GM12875 (cell line): Measurements from ENCODE around the gene PRM3.

Experiments used
- H3K4me3 ChIP-seq: one replicate; pipeline ENCODE4 v1.5.1; 2011; ENCODE audit warnings: low read depth, low read length, control low read depth
- TF ChIP-seq, protein P1 (sequence below): IDR thresholded peaks from 2 replicates; pipeline ENCODE4 v1.5.1; 2011; ENCODE audit warnings: low read depth, mild to moderate bottlenecking, control low read depth, inconsistent platforms, low read length, moderate library complexity, borderline replicate concordance; ENCODE audit not compliant: insufficient read depth

Gene PRM3

DNA sequence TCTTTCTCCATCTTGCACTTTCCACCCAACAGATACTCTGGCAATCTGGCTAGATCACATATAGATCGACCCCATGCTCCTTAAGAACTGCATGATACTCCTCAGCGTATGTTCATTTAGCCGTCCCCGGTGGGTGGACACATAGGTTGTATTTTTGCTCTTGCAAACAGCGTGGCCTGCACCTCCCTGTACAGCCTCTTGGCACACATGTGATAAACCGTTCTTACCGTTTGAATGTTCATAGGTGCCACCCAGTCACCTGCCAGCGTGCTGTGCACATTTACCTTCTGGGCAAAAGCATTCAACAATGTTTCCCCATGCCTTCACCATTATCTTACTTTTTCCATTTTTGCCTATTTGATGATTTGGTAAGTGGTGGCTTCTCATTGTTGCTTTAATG is 10.5 kb downstream of the PRM3 start:
- H3K4me3 ChIP-seq: no peak overlapping the region
- TF ChIP-seq, protein P1, sequence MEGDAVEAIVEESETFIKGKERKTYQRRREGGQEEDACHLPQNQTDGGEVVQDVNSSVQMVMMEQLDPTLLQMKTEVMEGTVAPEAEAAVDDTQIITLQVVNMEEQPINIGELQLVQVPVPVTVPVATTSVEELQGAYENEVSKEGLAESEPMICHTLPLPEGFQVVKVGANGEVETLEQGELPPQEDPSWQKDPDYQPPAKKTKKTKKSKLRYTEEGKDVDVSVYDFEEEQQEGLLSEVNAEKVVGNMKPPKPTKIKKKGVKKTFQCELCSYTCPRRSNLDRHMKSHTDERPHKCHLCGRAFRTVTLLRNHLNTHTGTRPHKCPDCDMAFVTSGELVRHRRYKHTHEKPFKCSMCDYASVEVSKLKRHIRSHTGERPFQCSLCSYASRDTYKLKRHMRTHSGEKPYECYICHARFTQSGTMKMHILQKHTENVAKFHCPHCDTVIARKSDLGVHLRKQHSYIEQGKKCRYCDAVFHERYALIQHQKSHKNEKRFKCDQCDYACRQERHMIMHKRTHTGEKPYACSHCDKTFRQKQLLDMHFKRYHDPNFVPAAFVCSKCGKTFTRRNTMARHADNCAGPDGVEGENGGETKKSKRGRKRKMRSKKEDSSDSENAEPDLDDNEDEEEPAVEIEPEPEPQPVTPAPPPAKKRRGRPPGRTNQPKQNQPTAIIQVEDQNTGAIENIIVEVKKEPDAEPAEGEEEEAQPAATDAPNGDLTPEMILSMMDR: no peak

- TF ChIP-seq, protein P1: no peak
Observed at GRCh38 chr16:11260596-11260966, 12.8 kb downstream of the PRM3 start.

DNA sequence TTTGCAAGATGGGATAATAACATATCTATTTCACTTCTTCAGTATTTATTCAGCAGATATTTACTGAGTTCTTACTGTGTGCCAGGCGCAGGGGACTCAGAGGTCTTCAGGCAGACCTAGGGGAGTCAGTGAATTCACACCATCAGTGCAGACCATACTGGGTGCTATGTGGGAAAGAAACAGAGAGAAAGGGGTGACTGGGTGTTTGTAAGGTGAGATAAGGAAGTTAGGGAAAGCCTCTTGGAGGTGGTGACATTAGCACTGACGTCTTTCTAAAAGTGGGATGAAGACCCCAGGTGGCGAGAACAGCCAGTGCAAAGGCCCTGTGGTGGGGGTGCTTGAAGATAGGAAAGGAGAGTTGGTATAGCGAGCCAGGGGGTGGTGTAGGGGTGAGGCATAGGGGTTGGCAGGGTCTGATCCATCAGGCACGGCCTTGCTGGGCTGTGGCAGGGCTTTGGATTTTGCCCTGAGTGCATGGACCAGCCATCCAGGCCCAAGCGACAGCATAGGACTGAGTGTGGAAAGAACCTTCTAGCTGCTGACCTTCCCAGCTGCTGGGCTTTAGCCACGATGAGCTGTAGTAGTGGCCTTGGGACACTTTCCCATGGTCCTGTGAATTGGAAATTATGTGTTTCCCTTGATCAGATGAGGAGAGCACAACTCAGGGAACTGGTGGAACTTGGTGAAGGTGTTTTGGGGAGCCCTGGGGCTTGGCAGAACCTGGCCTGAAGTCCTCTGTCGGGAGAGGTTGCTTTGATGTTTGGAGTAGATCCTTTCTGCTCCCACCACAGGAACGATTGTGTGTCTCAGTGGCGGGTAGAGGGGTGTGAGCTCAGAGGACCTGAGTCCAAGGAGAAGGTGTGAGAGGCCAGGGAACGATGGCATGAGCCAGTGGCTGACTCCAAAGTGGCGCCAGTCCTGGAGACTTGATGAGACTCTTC is 13.5 kb downstream of the PRM3 start:
- H3K4me3 ChIP-seq: no peak overlapping the region
- TF ChIP-seq, protein P1: no peak

More at GRCh38 chr16:11260596-11260966, 12.8 kb downstream of the PRM3 start:
- no peak overlapping the region for H3K4me3 ChIP-seq

DNA sequence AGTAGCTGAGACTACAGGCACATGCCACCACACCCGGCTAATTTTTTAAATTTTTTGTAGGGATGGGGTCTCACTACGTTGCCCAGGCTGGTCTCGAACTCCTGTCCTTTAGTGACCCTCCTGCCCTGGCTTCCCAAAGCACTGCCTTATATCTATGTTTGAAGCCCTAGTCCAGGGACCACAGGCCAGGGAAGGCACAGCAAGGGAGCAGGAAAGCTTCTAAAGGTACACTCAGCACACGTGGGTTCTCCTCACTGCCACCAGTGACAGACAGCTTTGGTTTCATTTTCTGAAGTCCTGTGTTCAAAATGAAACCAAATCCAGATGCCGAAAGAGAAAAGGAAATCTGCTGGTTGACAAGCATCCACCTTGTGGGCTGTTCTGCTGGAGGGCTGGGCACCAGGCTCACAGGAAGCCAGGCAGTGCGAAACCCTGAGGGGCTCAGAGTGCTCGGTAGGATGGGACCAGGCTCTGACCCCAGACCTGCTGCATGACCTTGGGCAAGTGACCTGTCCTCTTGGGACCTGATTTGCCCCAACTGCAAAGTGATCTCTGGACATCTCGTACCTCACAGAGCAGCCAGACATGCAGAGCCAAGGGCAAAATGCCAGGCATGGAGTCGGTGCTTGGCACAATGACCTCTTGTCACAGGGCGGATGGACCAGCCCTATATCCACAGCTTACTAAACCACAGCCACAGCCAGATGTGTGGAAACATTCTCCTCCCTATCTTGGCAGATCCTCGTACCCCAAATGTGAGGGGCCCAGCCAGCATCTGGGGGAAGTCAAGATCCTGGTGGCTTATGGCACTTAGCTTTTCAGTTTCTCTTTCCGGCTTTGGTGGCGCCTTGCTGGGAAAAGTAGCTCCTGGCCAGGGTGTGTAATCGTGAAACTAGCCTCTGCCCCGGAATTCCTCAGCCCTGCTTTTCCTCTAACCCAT is 14.6 kb downstream of the PRM3 start:
- H3K4me3 ChIP-seq: no peak overlapping the region

GRCh38 chr16:11257131-11257938 is 16.1 kb downstream of the PRM3 start:
- H3K4me3 ChIP-seq: no peak overlapping the region
- TF ChIP-seq, protein P1: peak; percentile 70

More for the DNA sequence above, 14.6 kb downstream of the PRM3 start:
- TF ChIP-seq, protein P1: no peak

- TF ChIP-seq, protein P1: no peak
- H3K4me3 ChIP-seq: peak overlapping the region; percentile 75
Observed at GRCh38 chr16:11256661-11257130, 16.7 kb downstream of the PRM3 start.
